GM21390 (cell line): ENCODE results near the gene ZNHIT6.

Experiments used
- ATAC-seq: cut with Tn5 transposase; IDR thresholded peaks from one replicate; pipeline ENCODE4 v1.9.1; 2021; ENCODE audit not compliant: unreplicated experiment

ZNHIT6 gene

DNA sequence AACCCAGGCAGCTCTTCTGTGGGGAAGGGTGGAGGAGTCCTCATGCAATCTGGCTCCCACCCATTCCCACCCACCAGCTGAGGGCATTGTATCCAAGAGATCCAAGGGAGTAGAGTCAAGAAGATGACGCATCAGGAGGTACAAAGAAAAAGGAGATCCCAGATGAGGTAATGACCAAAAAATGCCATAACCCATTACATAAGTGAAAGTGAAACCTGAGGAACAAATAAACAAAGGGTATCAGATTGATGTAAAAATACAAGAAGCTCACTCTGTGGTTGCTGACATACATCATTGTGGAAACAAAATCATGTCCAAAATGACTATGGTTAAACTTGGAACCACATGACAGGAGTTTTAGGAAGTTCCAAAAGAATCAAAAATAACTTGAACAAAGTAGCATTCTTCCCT, 85.2 kb downstream of the ZNHIT6 start:
- ATAC-seq = no peak

- ATAC-seq = no peak
Measured at GRCh38 chr1:85621430-85621829, 86.8 kb downstream of the ZNHIT6 start.

DNA sequence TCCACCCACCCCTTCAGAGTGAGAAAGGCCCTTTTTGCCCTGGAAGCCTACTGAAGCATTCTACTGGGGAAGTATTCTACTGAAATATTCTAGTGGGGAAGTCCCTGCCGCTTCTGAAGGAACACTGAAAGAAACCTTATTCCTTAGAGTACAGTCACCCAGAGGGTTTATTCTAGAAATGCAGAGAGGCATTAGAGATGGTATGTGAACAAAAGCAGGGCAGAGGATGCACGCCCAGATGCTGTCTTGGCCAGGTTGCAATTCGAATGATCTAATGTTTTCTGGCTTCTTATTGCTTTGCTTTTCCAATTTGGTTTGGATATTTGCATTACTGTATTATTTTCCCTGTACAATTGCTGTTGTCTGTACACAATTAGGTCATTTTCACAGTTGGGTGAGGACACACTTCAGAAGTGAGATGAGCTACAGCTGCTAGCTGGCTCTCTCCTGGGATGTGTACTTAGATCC, 90.6 kb downstream of the ZNHIT6 start:
- no peak for ATAC-seq

DNA sequence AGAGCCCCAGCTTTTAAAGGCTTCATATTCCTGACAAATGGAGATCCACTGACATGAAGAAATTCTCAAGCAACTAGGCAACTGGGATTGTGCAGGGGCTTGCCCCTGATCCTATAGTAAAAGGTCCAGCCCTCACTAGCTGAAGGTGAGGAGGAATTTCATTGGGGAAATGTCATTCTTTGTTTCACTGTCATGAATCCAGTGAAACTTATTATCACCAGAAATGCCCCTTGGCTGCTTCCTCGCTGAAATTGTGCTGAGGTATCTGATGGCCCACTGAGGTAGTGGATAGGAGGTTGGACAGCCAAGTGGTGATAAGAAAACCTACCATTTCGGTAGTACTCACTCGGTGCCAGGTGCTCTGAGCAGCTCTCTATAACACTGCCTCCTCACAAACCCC, 91.5 kb downstream of the ZNHIT6 start:
- no peak for ATAC-seq

DNA sequence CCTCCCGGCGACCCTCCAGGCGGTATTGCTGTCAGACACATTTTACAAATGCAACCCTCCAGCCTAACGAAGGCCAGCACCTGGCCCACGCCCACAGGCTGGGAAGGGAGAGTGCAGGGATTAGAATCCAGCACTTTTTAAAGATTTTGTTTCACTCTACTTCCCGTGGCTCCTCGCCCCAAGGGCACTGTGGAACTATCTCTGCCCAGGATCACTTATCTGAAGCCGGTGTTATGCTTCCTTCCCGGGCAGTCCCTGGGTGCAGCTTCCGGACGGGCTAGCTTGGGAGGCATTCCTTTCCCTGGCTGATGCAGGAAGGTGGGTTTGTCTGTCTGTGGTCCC, 91.9 kb downstream of the ZNHIT6 start:
- no peak for ATAC-seq

GRCh38 chr1:85615586-85616363, 92.5 kb downstream of the ZNHIT6 start:
- no peak for ATAC-seq

- ATAC-seq = peak; percentile 50
Measured at GRCh38 chr1:85612704-85613361, 95.4 kb downstream of the ZNHIT6 start.

DNA sequence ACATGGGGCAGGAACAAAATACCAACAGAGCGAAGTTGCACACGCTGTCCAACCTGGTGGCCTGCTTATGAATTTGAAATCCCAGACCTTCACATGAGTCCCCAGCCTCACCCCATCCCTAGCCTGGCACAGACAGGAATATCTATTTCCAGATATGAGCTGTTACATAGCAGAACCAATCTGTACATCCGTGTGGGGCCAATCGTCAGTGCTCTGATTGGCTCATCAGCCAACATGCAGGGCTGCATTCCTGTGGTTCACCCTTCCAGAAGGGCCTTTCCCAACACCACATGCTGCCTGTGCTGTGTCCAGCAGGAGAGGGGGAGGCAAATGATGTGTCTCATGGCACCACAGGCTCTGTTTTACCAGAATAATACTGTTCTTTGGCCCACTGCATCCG, 96.4 kb downstream of the ZNHIT6 start:
- no peak for ATAC-seq

DNA sequence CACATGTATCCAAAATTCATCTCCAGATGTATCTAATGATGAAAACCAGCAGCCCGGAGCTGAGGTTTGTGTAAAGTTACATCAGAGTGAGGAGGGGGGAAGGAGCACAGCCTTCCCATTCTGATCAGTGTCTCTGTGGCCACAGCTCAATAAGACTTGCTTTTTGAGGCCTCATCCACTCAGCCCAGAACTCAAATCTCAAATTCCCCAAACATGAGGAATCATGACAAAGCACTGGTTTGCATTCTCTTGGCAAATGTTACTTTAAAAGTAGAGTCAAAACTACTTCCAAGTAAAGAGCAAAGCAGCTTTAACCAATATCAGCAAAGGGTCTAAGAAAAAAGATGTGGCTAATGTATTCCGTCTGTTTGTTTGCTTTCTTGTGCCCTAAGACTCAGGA, 96.8 kb downstream of the ZNHIT6 start:
- no peak for ATAC-seq

DNA sequence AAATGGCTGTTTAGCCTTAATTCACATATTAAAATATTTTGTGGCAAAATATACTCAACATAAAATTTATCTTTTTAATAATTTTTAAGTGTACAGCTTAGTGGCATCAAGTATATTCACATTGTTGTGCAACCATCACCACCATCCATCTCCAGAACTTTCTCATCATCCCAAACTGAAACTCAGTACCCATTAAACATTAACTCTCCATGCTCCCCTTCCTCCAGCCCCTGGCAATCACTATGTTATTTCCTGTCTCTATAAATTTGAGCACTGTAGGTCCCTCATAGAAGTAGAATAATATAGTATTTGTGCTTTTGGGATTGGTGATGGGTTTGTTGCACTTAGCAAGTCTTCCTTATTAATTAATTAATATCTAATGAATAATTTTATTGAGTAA, 98.3 kb downstream of the ZNHIT6 start:
- no peak for ATAC-seq

- ATAC-seq = no peak
Measured at GRCh38 chr1:85608851-85609250, 99.4 kb downstream of the ZNHIT6 start.

DNA sequence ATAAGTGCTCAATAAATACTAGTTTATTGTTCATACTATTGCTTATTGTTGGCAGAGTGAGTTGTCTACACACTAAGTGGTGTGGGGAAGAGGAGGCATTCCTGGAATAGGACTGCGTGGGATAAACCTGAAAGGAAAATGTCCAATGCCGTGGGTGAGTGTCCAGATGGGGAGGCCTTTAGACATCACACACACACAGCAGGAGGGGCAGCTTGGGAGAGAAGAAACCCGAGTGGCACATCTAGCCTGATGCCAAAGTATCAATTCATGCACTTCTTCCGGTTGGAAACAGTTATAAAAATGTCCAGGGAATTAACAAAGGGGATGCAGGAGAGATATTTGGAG, 100.3 kb downstream of the ZNHIT6 start:
- ATAC-seq = no peak

DNA sequence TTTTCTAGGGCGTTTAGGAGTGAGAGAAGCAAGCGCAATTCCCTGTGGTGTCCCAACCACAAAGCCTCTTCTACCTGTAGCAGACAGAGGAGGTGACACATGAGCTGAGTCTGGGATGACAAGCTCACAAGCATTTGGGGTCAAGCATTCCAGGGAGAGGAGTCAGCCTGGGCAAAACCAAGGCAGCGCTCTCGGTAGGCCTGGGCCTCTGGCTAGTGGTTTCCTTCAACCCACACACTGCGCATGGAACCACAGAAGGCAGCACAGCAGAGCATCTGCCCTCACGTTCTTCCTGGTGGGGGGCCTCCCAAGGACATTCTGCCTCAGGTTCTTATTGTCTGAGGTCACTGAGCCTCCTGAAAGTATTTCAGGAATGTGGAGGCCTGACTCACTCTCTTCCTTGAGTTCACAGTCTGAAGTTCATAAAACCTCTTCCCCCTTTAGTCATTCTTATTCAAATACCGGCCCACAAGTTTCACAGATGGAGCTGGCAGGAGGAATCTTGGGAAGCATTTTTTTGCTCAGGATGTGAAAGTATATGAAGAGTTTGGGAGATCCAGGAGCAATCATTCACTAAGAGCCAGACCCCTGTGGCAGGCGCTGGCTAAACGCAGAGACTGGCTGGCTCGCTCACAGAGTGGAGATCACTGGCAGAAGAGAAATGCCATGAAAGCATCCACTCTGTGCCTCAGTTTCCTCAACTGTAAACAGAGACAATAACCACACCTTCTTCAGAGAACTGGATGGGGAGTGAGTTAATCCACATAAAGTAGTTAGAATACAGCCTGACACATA, 100.9 kb downstream of the ZNHIT6 start:
- ATAC-seq = no peak

- ATAC-seq = no peak
Measured at GRCh38 chr1:85606414-85606800, 101.8 kb downstream of the ZNHIT6 start.

- ATAC-seq = no peak
Measured at GRCh38 chr1:85605484-85606413, 102.5 kb downstream of the ZNHIT6 start.

DNA sequence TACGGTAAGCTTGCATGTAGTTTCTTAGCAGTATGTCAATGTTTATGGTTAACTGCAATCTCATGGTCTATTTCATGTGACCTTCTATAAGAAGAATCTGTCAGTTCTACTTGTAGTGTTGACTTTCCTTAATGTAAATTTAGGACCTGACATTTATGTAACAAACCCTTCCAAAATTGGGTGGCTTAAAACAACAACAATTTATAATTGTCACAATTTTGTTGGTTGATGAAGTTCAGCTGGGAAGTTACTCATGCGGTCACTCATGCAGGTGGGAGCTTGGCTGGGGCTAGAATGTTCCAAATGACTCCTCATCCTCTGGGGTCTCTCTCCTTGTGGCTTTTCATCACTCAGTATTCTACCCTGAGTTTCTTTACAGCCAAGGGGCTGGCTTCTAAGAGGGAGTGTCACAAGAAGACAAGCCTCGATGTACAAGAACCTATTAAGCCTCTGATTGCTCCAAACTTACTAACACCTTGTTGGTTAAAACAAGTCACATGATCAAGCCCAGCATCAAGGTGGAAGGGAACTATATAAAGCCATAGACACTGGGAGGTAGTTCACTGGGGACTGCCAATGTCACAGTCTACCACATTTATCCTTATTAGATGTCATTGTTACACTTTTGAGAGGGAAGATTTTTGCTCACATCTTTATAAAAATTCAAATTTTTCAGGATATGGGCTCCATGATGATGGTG, 103.8 kb downstream of the ZNHIT6 start:
- ATAC-seq = no peak

GRCh38 chr1:85603086-85603880, 105.0 kb downstream of the ZNHIT6 start:
- ATAC-seq = no peak

DNA sequence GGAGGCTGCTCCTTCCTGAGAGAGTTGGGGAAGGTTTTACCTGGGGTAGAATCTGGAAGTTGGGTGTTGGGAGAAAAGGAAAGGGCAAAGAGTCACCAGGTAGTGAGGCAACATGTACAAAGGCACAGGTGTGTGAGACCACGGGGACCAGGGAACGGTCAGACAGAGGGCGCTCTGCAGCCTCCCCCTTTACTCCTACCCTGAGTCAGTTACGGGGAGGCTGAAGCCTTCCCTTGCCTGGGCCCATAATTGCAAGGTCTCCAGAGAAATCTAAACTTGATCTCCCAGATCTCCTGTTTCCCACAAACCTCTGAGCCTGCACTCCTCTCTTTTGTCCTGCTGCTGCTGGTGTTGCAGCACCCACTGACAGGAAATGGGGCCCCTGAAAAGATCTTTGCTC, 105.7 kb downstream of the ZNHIT6 start:
- ATAC-seq = no peak

- no peak for ATAC-seq
Measured at GRCh38 chr1:85601901-85602300, 106.3 kb downstream of the ZNHIT6 start.

GRCh38 chr1:85599681-85600080, 108.6 kb downstream of the ZNHIT6 start:
- ATAC-seq = no peak
